ENCODE data around the gene PGAM4. TPM values are rescaled to one million over a fixed set of nuclear protein-coding genes. Genes with fewer than 3 reads are reported as not detected.

Gene PGAM4
- total RNA-seq, 3 donors from 2014 or later, result 0.37 TPM; not detected in 2

Other genes with a start within 250 kb of the PGAM4 start
- gene ATRX, start 183.4 kb downstream of the PGAM4 start, total RNA-seq, result 10 to 100 TPM; 43.9 to 49.2 (median 45.2) TPM
- 10 to 100 TPM; 36.4 to 38.9 (median 37.5) TPM for gene MAGT1, start 74.2 kb downstream of the PGAM4 start, total RNA-seq
- 100 to 1,000 TPM; 285 to 300 (median 286) TPM for gene COX7B, start 70.2 kb downstream of the PGAM4 start, total RNA-seq
- gene ATP7A, start 58.9 kb downstream of the PGAM4 start, total RNA-seq, result 1 to 10 TPM; 4.8 to 5.9 (median 5.3) TPM
- 100 to 1,000 TPM; 621 to 728 (median 711) TPM for gene PGK1, start 134.6 kb upstream of the PGAM4 start, total RNA-seq
- gene TAF9B, start 170.0 kb upstream of the PGAM4 start, total RNA-seq, result 10 to 100 TPM; 19.7 to 22.5 (median 20.8) TPM

Measured in activated T-cell treated with anti-CD3 and anti-CD28 coated beads, Interleukin-2, amount 50 U/mL, for 4 hours (primary cell).